Keratinocyte (primary cell): Measurements from ENCODE around the gene DCDC2. TPM values are rescaled to one million over a fixed set of nuclear protein-coding genes. Genes with fewer than 3 reads are reported as not detected.

Experiments used
- DNase-seq: peaks from one replicate; pipeline ENCODE4 v3.0.0-alpha.2; 2011; ENCODE audit warnings: low read depth, missing footprints, low spot score
- FAIRE-seq: peaks from 2 replicates; lab custom pipeline; 2011; peaks lifted over from hg19 to GRCh38; lab: Jason Lieb, UNC
- H2AFZ ChIP-seq: 2 replicates; pipeline ENCODE4 v1.6.0; 2012; ENCODE audit warnings: low read length, control low read depth, inconsistent platforms; ENCODE audit not compliant: control insufficient read depth
- H3K27ac ChIP-seq: 2 replicates; pipeline ENCODE4 v1.5.1; 2011; ENCODE audit warnings: low read length; ENCODE audit not compliant: control insufficient read depth, insufficient read depth
- H3K27me3 ChIP-seq: 3 replicates; pipeline ENCODE4 v1.6.0; 2011; ENCODE audit warnings: low read length; ENCODE audit not compliant: control insufficient read depth, insufficient read depth; ENCODE audit errors: extremely low read depth
- H3K36me3 ChIP-seq, 2 experiments: 2 replicates in 1 of 2; 3 replicates in 1 of 2; pipeline ENCODE4 v1.5.1; 2011; ENCODE audit warnings: low read length in 2 of 2, mild to moderate bottlenecking in 1 of 2; ENCODE audit not compliant: control insufficient read depth in 2 of 2, insufficient read depth in 2 of 2; ENCODE audit errors: extremely low read depth in 1 of 2
- H3K4me1 ChIP-seq: 3 replicates; pipeline ENCODE4 v1.5.1; 2011; ENCODE audit warnings: low read length; ENCODE audit not compliant: control insufficient read depth, insufficient read depth; ENCODE audit errors: extremely low read depth
- H3K4me2 ChIP-seq: 3 replicates; pipeline ENCODE4 v1.6.0; 2011; ENCODE audit warnings: low read depth, low read length; ENCODE audit not compliant: control insufficient read depth, insufficient read depth; ENCODE audit errors: extremely low read depth
- H3K4me3 ChIP-seq, 3 experiments: fragments of 200-600 bp in 1 of 3; sonication (generic) in 1 of 3; 2 replicates in 2 of 3; 3 replicates in 1 of 3; pipeline ENCODE4 v1.5.1; 2011 to 2016; ENCODE audit warnings: low read length in 3 of 3, mild to moderate bottlenecking in 3 of 3, control low read depth in 2 of 3, inconsistent platforms in 1 of 3, low read depth in 1 of 3, mixed read lengths in 1 of 3, mixed run types in 1 of 3, moderate library complexity in 1 of 3; ENCODE audit not compliant: control insufficient read depth in 2 of 3, insufficient read depth in 2 of 3; ENCODE audit errors: extremely low read depth in 1 of 3
- H3K79me2 ChIP-seq: 2 replicates; pipeline ENCODE4 v1.6.0; 2012; ENCODE audit warnings: low read length; ENCODE audit not compliant: control insufficient read depth, insufficient read depth
- H3K9ac ChIP-seq: 3 replicates; pipeline ENCODE4 v1.6.0; 2011; ENCODE audit warnings: low read length; ENCODE audit not compliant: control insufficient read depth, insufficient read depth; ENCODE audit errors: extremely low read depth
- H3K9me1 ChIP-seq: 3 replicates; pipeline ENCODE4 v1.6.0; 2011; ENCODE audit warnings: low read length; ENCODE audit not compliant: control insufficient read depth, insufficient read depth; ENCODE audit errors: extremely low read depth
- H3K9me3 ChIP-seq: 2 replicates; pipeline ENCODE4 v1.5.1; 2012; ENCODE audit warnings: low read depth, low read length; ENCODE audit not compliant: control insufficient read depth
- H4K20me1 ChIP-seq: 3 replicates; pipeline ENCODE4 v1.6.0; 2011; ENCODE audit warnings: low read length; ENCODE audit not compliant: control insufficient read depth, insufficient read depth; ENCODE audit errors: extremely low read depth
- CTCF ChIP-seq, 3 experiments: IDR thresholded peaks in 1 of 3; conservative IDR thresholded peaks in 1 of 3; optimal IDR thresholded peaks in 1 of 3; 2 replicates in 2 of 3; 3 replicates in 1 of 3; pipeline versions ENCODE3 to v1.5.1; 2011; ENCODE audit warnings: low read length in 3 of 3, mild to moderate bottlenecking in 3 of 3, moderate library complexity in 2 of 3, control low read depth in 1 of 3, inconsistent platforms in 1 of 3; ENCODE audit not compliant: insufficient read depth in 2 of 3; ENCODE audit errors: extremely low read depth in 1 of 3
- EZH2 ChIP-seq: IDR thresholded peaks from one replicate; pipeline ENCODE4 v1.6.1; 2012; ENCODE audit warnings: inconsistent platforms, mild to moderate bottlenecking, low read length, moderate library complexity
- dilution Hi-C: fragments of 300-500 bp; cut with MboI; formaldehyde crosslinking; loops from one replicate; pipeline ENCODE4 v1.7.0; 2020; ENCODE audit warnings: low sequenced_read_pairs; ENCODE audit not compliant: extremely low pct_ligation_motif_present
- polyA plus RNA-seq, 5 experiments: library from polyadenylated mRNA; depleted of rRNA in 3 of 5; stranded (reverse) in 3 of 5; stranded (forward) in 1 of 5; unstranded in 1 of 5; fragments of >200 nt; gene quantifications; 1 replicate in 1 of 5; 2 replicates in 3 of 5; 3 replicates in 1 of 5; pipeline versions ENCODE4 v1.2.1 to v1.2.3, GENCODE V29; 2011 to 2012; ENCODE audit warnings: missing spikeins in 2 of 5, low read depth in 1 of 5, low replicate concordance in 1 of 5

The DCDC2 gene
- polyA plus RNA-seq, 1 donor (not counting 4 experiments of a cell fraction or from before 2014, with no cell fraction given) = 0.10 TPM

GRCh38 chr6:24391756-24392405, 34.0 kb upstream of the DCDC2 start:
- no peaks in the 10 kb centered on the region for H3K27me3 ChIP-seq

DNA sequence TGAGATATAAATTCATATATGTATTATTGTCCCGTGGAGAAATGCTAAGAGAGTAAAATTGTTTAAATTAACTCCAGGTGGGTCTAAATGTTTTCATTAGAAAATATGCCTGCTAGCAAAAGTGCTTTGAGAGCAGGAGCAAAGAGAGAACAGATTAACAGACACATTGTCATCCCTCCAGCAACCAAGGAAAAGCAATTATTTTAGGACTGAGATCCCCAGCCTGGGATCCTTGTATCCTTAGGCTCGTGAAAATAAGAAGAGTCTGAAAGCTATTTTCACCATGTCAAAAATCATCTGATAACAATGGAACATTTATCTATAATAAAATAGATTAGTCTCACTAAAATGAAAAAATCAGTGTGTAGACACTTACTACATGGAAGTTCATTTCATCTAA, 33.3 kb upstream of the DCDC2 start:
- Histone ChIP-seq H3K4me1 (peaks cover 6% of the 10 kb centered on the region), H3K4me3 (no peak overlapping the region), H2AFZ (no peak overlapping the region), H3K9me3 (no peaks in the 10 kb centered on the region), H3K4me2 (no peak overlapping the region), H3K27me3 (no peaks in the 10 kb centered on the region), H3K9ac (no peak overlapping the region), H3K36me3 (no peaks in the 10 kb centered on the region), H3K9me1 (no peaks in the 10 kb centered on the region), H3K79me2 (no peaks in the 10 kb centered on the region), H4K20me1 (no peaks in the 10 kb centered on the region), H3K27ac (no peak overlapping the region)
- DNase-seq (no peak), FAIRE-seq (no peak)
- TF ChIP-seq EZH2 = no peak
- TF ChIP-seq CTCF (optimal IDR thresholded peaks at IDR 0.05 in 1 of 3, IDR thresholded peaks at IDR 0.05 in 1 of 3, conservative IDR thresholded peaks at IDR 0.05 in 1 of 3; ENCODE audit: extremely low read depth in 1 of 3, insufficient read depth in 2 of 3, low read length in 3 of 3) = no peak
- dilution Hi-C loops = loop anchor here (25.0 kb wide), 1 partner anchor 104 kb away; no protein-coding TSS in a partner anchor

More at GRCh38 chr6:24391756-24392405, 34.0 kb upstream of the DCDC2 start:
- Histone ChIP-seq H3K4me2 (no peak overlapping the region), H3K9me3 (no peaks in the 10 kb centered on the region), H3K36me3 (no peaks in the 10 kb centered on the region), H3K4me1 (peaks cover 6% of the 10 kb centered on the region), H4K20me1 (no peaks in the 10 kb centered on the region), H3K4me3 (no peak overlapping the region), H3K9me1 (no peaks in the 10 kb centered on the region), H3K27ac (no peak overlapping the region), H3K79me2 (no peaks in the 10 kb centered on the region), H3K9ac (no peak overlapping the region), H2AFZ (no peak overlapping the region)
- dilution Hi-C loops = loop anchor here (25.0 kb wide), 1 partner anchor 105 kb away; no protein-coding TSS in a partner anchor
- TF ChIP-seq CTCF (optimal IDR thresholded peaks at IDR 0.05 in 1 of 3, IDR thresholded peaks at IDR 0.05 in 1 of 3, conservative IDR thresholded peaks at IDR 0.05 in 1 of 3; ENCODE audit: extremely low read depth in 1 of 3, insufficient read depth in 2 of 3, low read length in 3 of 3) (no peak), EZH2 (no peak)
- no peak for FAIRE-seq
- no peak for DNase-seq
